HPDE6-E6E7 (cell line): Measurements from ENCODE around the gene DOCK3.

Experiments used
- DNase-seq: peaks from one replicate; pipeline ENCODE4 v3.0.0; 2011; ENCODE audit warnings: missing footprints; ENCODE audit errors: extremely low spot score

Gene DOCK3

DNA sequence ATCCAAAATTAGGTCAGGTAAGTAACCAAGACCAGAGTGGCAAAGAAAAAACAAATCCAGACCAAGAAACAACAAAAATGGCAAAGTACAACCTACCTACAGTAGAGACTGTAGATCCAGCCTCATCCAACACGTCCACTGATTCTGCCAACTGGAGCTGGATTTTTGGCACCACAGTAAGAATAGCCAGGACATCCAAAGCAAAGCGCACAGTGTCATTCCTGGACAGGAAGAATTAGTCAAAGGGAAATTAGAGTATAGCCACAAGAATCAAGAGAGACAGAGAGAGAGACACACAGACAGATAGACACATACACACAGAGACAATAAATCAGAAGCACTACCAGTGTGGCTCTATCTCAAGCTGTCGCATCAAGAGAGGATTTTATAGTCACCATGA lies 747.5 kb downstream of the DOCK3 start:
- no peak for DNase-seq

GRCh38 chr3:51426921-51427320 lies 752.2 kb downstream of the DOCK3 start:
- no peak for DNase-seq

DNA sequence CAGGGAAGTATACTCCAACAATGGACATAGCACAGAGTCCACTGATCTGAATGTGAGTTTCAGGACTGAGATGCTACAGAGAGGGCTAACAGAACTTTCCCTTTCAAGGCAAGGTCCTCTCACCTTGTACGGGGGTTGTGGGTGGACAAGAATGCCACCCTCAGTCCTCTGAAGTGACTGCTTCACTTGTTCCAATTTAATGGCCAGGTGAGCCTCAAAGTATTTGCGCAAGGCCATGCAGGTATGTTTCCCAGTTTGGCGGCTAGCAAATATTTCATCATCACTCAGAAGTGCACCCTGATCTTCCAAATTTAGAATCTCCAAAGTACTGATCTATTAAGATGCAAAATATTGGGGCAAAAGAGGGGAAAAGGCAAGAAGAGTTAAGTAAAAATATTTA lies 754.4 kb downstream of the DOCK3 start:
- no peak for DNase-seq
